ENCODE measurements around the gene TMEM169. TPM values are rescaled to one million over a fixed set of nuclear protein-coding genes. Genes with fewer than 3 reads are reported as not detected.

TMEM169 gene, protein sequence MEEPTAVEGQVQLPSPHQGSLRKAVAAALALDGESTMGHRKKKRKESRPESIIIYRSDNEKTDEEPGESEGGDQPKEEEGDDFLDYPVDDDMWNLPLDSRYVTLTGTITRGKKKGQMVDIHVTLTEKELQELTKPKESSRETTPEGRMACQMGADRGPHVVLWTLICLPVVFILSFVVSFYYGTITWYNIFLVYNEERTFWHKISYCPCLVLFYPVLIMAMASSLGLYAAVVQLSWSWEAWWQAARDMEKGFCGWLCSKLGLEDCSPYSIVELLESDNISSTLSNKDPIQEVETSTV
- total RNA-seq (2014; rRNA removed; shearing (Covaris generic)) = 0.17 and 0.38 TPM in 2 replicates
- polyA plus RNA-seq (2014; cell fraction: nucleus; rRNA removed) = 0.33 TPM in 1 of 2 replicates, not detected in the other

GRCh38 chr2:216081487-216082116 lies at the start of gene TMEM169, which contains the start of gene PECR:
Gene TMEM169, plus strand, starts transcription at chr2:216081919. Its CDS starts 14,045 bp downstream, at chr2:216095964.
Gene PECR, minus strand, starts transcription at chr2:216081809. Its CDS starts 68 bp downstream, at chr2:216081741.
- DNase-seq (ENCODE audit: extremely low read depth, low read depth) = peak; percentile 57

DNA sequence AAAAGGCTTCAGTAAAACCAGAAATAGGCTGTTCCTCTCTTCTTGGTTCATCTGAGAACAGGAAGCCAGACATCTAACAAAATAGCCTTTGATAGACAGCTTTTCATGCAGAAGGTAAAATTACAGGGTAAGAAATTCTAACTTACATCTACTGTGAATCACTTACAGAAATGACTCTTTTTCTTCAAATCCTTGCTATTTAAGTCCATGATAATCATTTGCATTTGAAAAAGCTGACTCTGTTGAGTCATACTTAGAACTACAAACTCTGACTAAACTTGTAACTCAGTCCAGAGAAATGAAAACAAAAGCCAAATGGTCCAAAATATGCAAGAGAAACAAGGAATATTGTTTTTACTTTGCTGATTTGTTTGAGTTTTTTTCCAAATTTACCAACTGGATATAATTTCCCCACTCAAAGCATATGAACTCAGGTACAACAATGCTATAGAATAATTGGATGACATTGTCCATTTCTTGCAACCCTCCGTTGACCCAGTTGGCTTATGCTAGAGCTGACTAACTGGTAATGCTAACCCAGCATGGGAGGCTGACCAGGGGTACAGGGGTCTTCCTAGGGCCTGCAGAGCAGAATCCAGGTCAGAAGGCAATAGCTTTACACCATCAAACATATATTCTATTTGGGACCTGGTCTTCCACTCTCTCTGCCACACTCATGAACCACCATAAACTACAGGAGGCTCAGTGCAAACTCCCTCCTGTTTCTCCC lies 49.6 kb upstream of the TMEM169 start:
- no peak for DNase-seq (ENCODE audit: extremely low read depth, low read depth)

DNA sequence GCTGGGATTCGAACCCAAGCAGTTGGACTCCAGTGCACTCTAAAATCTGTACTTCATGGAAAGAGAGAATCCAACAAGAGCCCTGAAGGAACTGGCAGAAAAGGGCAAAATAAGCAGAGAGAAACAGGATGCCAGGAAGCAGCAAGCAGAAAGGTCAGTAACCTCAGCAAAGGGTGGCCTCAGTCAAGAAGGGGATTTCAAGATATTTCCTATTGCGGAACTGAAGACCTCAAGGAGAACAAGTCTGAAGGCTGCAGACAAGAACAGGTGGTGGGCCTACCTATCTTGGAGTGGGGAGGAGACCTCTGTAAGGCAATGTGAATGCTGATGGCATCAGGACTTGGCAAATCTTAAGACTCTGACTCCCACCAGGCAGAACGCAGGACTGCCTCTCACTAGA lies 48.3 kb upstream of the TMEM169 start:
- no peak for DNase-seq (ENCODE audit: extremely low read depth, low read depth)

- peak; percentile 48 for DNase-seq (ENCODE audit: extremely low read depth, low read depth)
Observed at GRCh38 chr2:216034065-216034464, 47.7 kb upstream of the TMEM169 start.

GRCh38 chr2:216039918-216040317 lies 41.8 kb upstream of the TMEM169 start:
- DNase-seq (ENCODE audit: extremely low read depth, low read depth) = no peak

DNA sequence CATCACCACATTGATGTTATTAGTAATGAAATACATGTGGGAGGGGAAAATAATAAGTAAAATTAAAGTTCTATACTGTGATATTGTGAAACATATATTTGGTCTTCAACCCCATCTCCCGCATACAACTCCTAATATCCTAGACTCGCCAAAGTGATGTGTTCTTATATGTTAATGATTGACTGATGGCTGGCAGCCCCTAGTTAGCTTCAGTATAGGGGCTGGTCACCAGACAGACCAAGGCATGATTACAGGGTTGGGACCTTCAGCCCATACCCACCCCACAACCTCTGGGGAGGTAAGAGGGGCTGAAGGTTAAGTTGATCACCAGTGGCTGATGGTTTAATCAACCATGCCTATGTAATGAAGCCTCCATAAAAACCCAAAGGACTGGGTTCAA lies 40.3 kb upstream of the TMEM169 start:
- no peak for DNase-seq (ENCODE audit: extremely low read depth, low read depth)

DNA sequence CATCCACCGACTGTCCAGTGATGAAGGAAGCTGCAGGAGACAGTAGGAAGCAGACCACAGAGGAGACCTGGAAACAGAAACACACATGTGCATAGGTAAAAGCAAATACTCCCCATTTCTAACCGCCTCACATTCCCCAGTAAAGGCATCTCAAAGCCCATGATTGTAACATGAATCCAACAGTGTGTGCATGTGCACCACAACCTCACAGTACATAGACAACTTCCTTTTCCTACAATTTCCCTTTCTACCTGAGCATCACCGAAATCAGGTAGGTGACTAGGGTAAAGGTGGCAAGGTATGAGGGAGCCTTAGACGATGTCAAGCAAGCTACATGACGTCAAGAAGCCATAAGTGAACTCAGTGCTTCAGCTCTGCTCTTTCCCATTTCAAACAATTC lies 37.8 kb upstream of the TMEM169 start:
- DNase-seq (ENCODE audit: extremely low read depth, low read depth) = no peak

GRCh38 chr2:216044883-216045486 lies 36.7 kb upstream of the TMEM169 start:
- DNase-seq (ENCODE audit: extremely low read depth, low read depth) = no peak

GRCh38 chr2:216047397-216047796 lies 34.3 kb upstream of the TMEM169 start:
- DNase-seq (ENCODE audit: extremely low read depth, low read depth) = no peak

DNA sequence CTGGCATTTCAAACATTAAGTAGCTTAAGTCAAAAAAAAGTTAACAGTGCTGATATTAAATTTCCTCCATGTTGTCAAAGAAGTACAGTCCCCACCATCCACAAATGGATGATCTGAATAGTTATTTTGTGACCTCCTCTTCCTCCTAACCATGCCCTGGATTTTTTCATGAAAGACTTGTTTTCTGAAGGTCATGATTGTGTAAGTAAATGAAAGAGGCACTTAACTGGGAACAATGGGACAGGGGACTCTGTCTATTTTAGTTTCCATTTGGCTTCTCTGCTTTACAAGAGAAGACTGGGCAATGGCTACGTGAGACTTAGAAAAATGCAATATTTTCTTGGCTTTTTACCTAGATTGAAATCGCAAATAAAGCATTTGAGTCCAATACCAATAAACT lies 32.3 kb upstream of the TMEM169 start:
- no peak for DNase-seq (ENCODE audit: extremely low read depth, low read depth)

DNA sequence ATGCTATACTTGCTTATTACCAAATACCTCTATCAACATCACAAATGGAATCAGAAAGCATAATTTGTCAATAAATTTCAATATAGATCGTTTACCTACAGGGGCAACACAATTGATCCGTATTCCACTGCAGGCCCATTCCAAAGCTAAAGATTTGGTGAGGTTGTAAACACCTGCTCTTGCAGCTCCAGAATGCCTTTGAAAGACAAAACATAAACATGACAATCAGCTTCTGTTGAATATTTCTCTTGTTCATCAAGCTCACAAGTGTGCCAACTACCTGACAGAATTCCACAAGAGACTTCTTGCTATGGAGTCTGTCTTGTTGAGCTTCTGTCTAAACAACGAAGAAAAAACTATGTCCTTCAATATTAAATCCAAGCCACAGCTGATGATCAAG lies 30.4 kb upstream of the TMEM169 start:
- no peak for DNase-seq (ENCODE audit: extremely low read depth, low read depth)

DNA sequence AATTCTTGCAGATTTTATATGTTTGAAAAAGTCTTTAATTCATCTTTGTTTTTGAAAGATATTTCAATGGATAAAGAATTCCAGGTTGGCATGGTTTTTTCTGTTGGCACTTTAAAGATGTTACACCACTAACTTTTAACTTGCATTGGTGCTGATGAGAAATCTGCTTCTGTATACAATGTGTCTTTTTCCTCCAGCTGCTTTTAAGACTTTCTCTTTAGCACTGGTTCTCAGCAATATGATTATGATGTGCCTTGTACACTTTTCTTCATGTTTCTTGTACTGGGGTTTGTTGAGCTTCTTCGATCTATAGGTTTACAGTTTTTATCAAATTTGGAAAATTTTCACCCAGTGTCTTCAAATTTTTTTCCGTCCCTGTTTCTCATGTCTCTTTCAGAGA lies 29.3 kb upstream of the TMEM169 start:
- DNase-seq (ENCODE audit: extremely low read depth, low read depth) = no peak

GRCh38 chr2:216055680-216056079 lies 26.0 kb upstream of the TMEM169 start:
- no peak for DNase-seq (ENCODE audit: extremely low read depth, low read depth)

GRCh38 chr2:216056739-216057138 lies 25.0 kb upstream of the TMEM169 start:
- DNase-seq (ENCODE audit: extremely low read depth, low read depth) = no peak

GRCh38 chr2:216057688-216058193 lies 24.0 kb upstream of the TMEM169 start:
- DNase-seq (ENCODE audit: extremely low read depth, low read depth) = no peak

- no peak for DNase-seq (ENCODE audit: extremely low read depth, low read depth)
Observed at GRCh38 chr2:216059233-216059834, 22.4 kb upstream of the TMEM169 start.

DNA sequence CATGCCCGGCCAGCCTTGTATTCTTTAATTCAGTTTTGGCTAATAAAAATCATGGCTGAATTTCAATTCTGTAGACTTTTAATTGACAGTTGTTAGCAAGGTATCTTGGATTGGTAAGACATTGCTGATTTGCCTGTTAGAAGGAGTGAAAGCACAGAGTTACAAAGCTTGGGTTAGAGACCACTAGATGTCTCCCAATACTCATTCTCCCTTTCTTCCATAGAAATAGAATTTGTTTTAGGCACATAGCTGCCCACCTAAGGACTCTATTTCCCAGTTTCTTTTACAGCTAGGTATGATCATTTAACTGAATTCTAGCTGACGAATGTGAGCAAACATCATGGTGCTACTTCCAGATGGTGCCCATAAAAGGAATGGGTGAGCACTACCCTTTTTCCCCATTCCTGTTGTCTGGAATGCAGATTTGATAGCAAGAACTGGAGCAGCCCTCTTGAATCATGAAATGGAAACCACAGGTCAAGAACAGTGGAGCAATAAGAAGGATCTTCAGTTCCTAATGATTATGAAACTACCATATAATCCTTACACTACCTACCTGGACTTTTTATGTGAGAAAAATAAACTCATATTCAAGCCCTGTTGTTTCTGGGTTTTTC lies 17.6 kb upstream of the TMEM169 start:
- no peak for DNase-seq (ENCODE audit: extremely low read depth, low read depth)

DNA sequence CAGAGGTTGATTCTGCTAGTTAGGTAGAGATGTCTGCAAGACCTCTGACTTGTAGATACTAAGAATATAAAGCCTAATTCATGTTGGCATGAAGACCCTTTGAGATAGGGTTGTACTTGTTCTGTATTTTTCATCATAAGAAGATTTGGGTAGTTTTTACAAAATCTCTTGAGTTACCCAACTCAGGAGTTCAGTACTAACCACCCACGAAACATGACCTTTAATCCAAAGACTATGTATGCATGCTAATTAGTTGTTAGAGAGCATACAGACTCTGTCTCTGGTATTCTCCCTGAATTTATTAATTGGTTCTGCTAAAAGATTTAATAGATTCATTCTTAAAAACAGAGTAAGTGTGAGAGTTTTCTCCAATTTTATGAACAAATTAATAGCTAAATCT lies 17.1 kb upstream of the TMEM169 start:
- no peak for DNase-seq (ENCODE audit: extremely low read depth, low read depth)

DNA sequence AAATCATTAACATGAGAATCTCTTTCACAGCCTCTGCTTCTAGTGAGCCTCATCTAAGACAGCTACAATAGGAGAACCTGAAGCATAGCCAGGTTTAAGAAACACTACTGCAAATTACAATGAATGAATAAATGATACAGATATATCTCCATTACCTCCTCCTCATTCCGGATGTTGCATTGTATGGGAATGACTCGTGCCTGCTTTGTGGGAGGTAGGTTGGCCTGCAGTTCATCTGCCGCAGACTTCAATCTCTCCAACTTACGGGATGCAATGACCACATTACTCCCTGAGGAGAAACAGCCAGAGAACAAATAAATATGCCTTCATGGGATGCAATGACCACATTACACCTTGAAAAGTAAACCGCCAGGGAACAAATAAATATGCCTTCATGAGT lies 15.5 kb upstream of the TMEM169 start:
- DNase-seq (ENCODE audit: extremely low read depth, low read depth) = no peak

- no peak for DNase-seq (ENCODE audit: extremely low read depth, low read depth)
Observed at GRCh38 chr2:216069028-216069427, 12.7 kb upstream of the TMEM169 start.
